ENCODE data around the gene CAPN13.

- TF ChIP-seq GATA2 (IDR thresholded peaks at IDR 0.05; ENCODE audit: low read depth, low read length): no peak
- TF ChIP-seq GATA3 (IDR thresholded peaks at IDR 0.05; ENCODE audit: low read depth, low read length): no peak
Observed at GRCh38 chr2:30701782-30702181, 105.5 kb downstream of the CAPN13 start.

Data from SH-SY5Y (cell line).